Colonic mucosa (tissue), 4 donors: ENCODE measurements around the gene PCED1A. TPM values are rescaled to one million over a fixed set of nuclear protein-coding genes. Genes with fewer than 3 reads are reported as not detected.
"Not testable (repeated sequence)": the region's sequence is repeated elsewhere in the genome, so short reads cannot be mapped to it uniquely, and the experiment has no call there.

Experiments
- DNase-seq: peaks from one replicate; pipeline ENCODE4 v3.0.0-alpha.2; 2020
- H3K27ac ChIP-seq: fragments of 200-600 bp; one replicate; pipeline ENCODE4 v1.8.0; 2021
- H3K27me3 ChIP-seq: fragments of 200-600 bp; one replicate; pipeline ENCODE4 v1.8.0; 2021
- H3K36me3 ChIP-seq: fragments of 200-600 bp; one replicate; pipeline ENCODE4 v1.8.0; 2021
- H3K4me1 ChIP-seq: fragments of 200-600 bp; one replicate; pipeline ENCODE4 v1.8.0; 2021; ENCODE audit warnings: mild to moderate bottlenecking
- H3K4me3 ChIP-seq: fragments of 200-600 bp; one replicate; pipeline ENCODE4 v1.8.0; 2021
- H3K9ac ChIP-seq, 2 donors: one replicate each; pipeline ENCODE4 v1.7.0; 2013; ENCODE audit warnings: control low read depth in 2 of 2, low read depth in 2 of 2, low read length in 2 of 2
- H3K9me3 ChIP-seq: fragments of 200-600 bp; one replicate; pipeline ENCODE4 v1.8.0; 2021
- intact Hi-C: fragments of 100-400 bp; cut with DNase I; formaldehyde crosslinking; loops from one replicate; pipeline ENCODE4 v1.14.1; 2022
- total RNA-seq, 2 donors: library from RNA; stranded (reverse); fragmentation: NEBNext Ultra II Directional in 1 of 2; extraction: Animal tissue kit (Norgen Biotek cat#: 25700) in 1 of 2; gene quantifications; one replicate each; pipeline ENCODE4 v1.2.1, GENCODE V29; 2021
- TF ChIP-seq, protein P1 (sequence below): fragments of 200-600 bp; IDR thresholded peaks from one replicate; pipeline ENCODE4 v1.8.0; 2022; ENCODE audit warnings: antibody characterized with exemption, mild to moderate bottlenecking
- donor health status: healthy.
- donor health status: DM: no; HTN: no; CAD: no.
- donor health status: DM: no; HTN: no; CAD: no.

The PCED1A gene
- total RNA-seq, 2 donors from 2014 or later = 21.7 to 24.8 TPM

GRCh38 chr20:2814076-2814475 lies 26.4 kb downstream of the PCED1A start:
- no peak for DNase-seq
- no peaks in the 10 kb centered on the region for H3K4me1 ChIP-seq
- intact Hi-C loops = no loop called here
- H3K27me3 ChIP-seq = no peaks in the 10 kb centered on the region
- no peak overlapping the region for H3K4me3 ChIP-seq
- H3K9ac ChIP-seq = no peak overlapping the region
- no peaks in the 10 kb centered on the region for H3K9me3 ChIP-seq
- no peaks in the 10 kb centered on the region for H3K36me3 ChIP-seq
- TF ChIP-seq, protein P1, sequence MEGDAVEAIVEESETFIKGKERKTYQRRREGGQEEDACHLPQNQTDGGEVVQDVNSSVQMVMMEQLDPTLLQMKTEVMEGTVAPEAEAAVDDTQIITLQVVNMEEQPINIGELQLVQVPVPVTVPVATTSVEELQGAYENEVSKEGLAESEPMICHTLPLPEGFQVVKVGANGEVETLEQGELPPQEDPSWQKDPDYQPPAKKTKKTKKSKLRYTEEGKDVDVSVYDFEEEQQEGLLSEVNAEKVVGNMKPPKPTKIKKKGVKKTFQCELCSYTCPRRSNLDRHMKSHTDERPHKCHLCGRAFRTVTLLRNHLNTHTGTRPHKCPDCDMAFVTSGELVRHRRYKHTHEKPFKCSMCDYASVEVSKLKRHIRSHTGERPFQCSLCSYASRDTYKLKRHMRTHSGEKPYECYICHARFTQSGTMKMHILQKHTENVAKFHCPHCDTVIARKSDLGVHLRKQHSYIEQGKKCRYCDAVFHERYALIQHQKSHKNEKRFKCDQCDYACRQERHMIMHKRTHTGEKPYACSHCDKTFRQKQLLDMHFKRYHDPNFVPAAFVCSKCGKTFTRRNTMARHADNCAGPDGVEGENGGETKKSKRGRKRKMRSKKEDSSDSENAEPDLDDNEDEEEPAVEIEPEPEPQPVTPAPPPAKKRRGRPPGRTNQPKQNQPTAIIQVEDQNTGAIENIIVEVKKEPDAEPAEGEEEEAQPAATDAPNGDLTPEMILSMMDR = no peak
- no peak overlapping the region for H3K27ac ChIP-seq

DNA sequence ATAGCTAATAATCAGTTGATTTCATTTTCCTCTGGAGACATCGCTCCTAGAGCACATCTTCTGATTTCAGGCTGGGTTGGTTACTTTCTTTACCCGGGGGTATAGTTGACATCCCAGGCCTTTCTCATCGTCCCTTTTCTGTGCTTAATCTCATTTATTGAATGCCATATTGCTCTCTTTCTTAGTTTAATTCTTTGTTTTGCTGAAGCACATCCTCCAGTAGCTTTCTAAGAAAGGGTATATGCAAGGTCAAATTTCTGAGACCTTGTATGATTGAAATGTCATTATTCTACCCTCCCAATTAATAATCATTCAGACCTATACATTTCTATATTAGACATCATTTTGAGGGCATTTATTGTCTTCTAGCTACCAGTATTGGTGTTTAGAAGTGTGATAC lies 28.3 kb downstream of the PCED1A start:
- Histone ChIP-seq H3K4me1 (no peaks in the 10 kb centered on the region), H3K4me3 (no peak overlapping the region), H3K27me3 (no peaks in the 10 kb centered on the region), H3K9me3 (no peaks in the 10 kb centered on the region), H3K9ac (no peak overlapping the region), H3K36me3 (no peaks in the 10 kb centered on the region), H3K27ac (no peak overlapping the region)
- TF ChIP-seq, protein P1 = no peak
- intact Hi-C loops = no loop called here
- DNase-seq = no peak

DNA sequence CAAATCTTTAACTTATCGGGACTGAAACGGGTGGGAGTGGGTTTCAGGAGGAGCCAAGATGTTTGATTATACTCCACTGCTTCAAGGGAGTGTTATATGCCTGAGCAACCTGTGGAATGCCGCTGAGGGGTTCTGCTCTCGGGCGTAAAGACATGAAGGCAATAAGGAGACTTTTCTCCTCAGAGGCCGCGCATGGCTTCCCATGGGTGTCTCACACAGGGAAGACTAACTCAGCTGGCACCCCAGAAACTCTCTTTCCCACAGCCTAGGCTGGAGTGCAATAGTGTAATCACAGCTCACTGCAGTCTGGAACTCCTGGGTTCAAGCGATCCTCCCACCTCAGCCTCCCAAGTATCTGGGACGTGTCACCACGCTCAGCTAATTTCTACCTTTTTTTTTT lies 30.8 kb downstream of the PCED1A start:
- H3K36me3 ChIP-seq = no peaks in the 10 kb centered on the region
- peaks cover 11% of the 10 kb centered on the region for H3K27me3 ChIP-seq
- H3K4me3 ChIP-seq = no peak overlapping the region
- no peak overlapping the region for H3K27ac ChIP-seq
- H3K9ac ChIP-seq = no peak overlapping the region
- DNase-seq = no peak
- H3K4me1 ChIP-seq = no peaks in the 10 kb centered on the region
- intact Hi-C loops = no loop called here
- H3K9me3 ChIP-seq = no peaks in the 10 kb centered on the region
- TF ChIP-seq, protein P1 = no peak

GRCh38 chr20:2807929-2808328 lies 32.5 kb downstream of the PCED1A start:
- H3K4me1 ChIP-seq, intact Hi-C loops, H3K9me3 ChIP-seq, H3K36me3 ChIP-seq, H3K4me3 ChIP-seq, H3K9ac ChIP-seq, H3K27ac ChIP-seq, DNase-seq: not testable (repeated sequence)
- peaks cover 15% of the 10 kb centered on the region for H3K27me3 ChIP-seq

DNA sequence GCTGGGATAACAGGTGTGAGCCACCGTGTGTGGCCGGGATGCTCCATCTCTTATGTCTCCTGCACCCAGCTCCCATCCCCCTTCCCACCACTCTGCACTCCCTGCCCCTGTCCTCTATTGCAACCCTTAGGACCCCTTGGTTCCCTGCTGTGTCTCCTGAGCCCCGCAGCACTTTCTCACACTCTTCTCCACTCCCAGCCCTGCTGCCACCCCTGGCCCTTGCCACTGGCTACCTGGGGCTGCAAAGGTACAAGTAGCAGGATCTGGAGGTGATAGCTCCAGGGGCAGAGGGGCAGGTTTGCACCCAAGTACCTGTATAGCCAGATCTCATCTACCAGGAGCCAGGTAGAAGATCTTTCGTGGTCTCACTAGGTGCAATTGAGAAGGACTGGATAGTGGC lies 33.4 kb downstream of the PCED1A start:
- H3K4me1 ChIP-seq = no peaks in the 10 kb centered on the region
- no peak overlapping the region for H3K27ac ChIP-seq
- no peak overlapping the region for H3K4me3 ChIP-seq
- no peak overlapping the region for H3K9ac ChIP-seq
- no peaks in the 10 kb centered on the region for H3K9me3 ChIP-seq
- TF ChIP-seq, protein P1 = no peak
- no peak for DNase-seq
- no peaks in the 10 kb centered on the region for H3K36me3 ChIP-seq
- H3K27me3 ChIP-seq = peaks cover 15% of the 10 kb centered on the region
- intact Hi-C loops = no loop called here

DNA sequence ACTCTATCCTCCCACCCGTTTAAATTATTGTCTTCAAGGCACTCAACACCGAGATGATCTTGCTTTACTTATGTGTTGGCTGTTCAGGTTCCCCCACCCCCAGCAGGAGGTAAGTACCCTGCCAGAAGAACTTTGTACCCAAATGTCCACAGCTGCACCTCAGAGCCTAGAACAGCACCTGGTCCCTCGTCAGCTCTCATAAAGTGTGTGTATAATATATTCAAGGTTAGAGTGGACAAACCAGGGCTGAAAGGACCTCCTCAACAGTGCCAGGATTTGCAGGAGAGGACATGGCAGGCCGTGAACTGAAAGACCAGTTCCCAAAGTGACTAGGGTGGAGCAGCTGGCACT lies 34.1 kb downstream of the PCED1A start:
- Histone ChIP-seq H3K27me3 (peaks cover 20% of the 10 kb centered on the region), H3K9me3 (no peaks in the 10 kb centered on the region), H3K27ac (no peak overlapping the region), H3K4me1 (no peaks in the 10 kb centered on the region), H3K9ac (no peak overlapping the region), H3K36me3 (no peaks in the 10 kb centered on the region), H3K4me3 (no peak overlapping the region)
- TF ChIP-seq, protein P1 = no peak
- DNase-seq = no peak
- intact Hi-C loops = no loop called here
